ENCODE results near the gene GIPC2.

The GIPC2 gene

GRCh38 chr1:78132948-78133322 is 87.2 kb downstream of the GIPC2 start:
- H3K4me1 ChIP-seq (ENCODE audit: control insufficient read depth, insufficient read depth, low read length) = no peaks in the 10 kb centered on the region
- no peaks in the 10 kb centered on the region for H3K9me3 ChIP-seq (ENCODE audit: control insufficient read depth, insufficient read depth, low read length)
- no peak overlapping the region for H3K4me3 ChIP-seq (ENCODE audit: low read depth, low read length)
- H3K27me3 ChIP-seq (ENCODE audit: control insufficient read depth, insufficient read depth, low read length) = no peaks in the 10 kb centered on the region
- H3K9ac ChIP-seq (ENCODE audit: low read depth, low read length) = no peak overlapping the region
- H3K36me3 ChIP-seq (ENCODE audit: control insufficient read depth, insufficient read depth, low read length) = no peaks in the 10 kb centered on the region

DNA sequence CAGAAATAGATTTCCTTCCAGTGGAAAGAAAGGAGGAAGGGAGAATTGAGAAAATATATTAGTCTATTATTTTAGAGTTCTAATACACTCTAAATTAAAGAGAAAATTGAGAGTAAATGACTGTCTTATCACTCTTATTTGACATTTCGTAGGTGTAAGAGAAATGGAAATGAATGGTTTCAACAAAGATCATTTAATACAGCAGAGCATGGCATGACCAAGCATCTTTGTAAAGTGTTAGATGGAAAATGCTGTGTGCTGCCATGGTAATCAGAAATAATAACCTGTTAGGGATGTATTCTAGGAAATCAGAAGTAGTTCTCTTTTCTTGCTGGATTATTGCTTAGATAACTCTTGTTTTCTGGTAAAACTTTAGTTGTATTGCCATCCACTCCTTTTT is 90.9 kb downstream of the GIPC2 start:
- no peak overlapping the region for H3K9ac ChIP-seq (ENCODE audit: low read depth, low read length)
- no peaks in the 10 kb centered on the region for H3K9me3 ChIP-seq (ENCODE audit: control insufficient read depth, insufficient read depth, low read length)
- no peaks in the 10 kb centered on the region for H3K36me3 ChIP-seq (ENCODE audit: control insufficient read depth, insufficient read depth, low read length)
- no peaks in the 10 kb centered on the region for H3K27me3 ChIP-seq (ENCODE audit: control insufficient read depth, insufficient read depth, low read length)
- no peaks in the 10 kb centered on the region for H3K4me1 ChIP-seq (ENCODE audit: control insufficient read depth, insufficient read depth, low read length)
- no peak overlapping the region for H3K4me3 ChIP-seq (ENCODE audit: low read depth, low read length)

GRCh38 chr1:78141531-78142231 is 95.9 kb downstream of the GIPC2 start:
- Histone ChIP-seq H3K36me3 (ENCODE audit: control insufficient read depth, insufficient read depth, low read length) (no peaks in the 10 kb centered on the region), H3K9ac (ENCODE audit: low read depth, low read length) (no peak overlapping the region), H3K9me3 (ENCODE audit: control insufficient read depth, insufficient read depth, low read length) (no peaks in the 10 kb centered on the region), H3K4me3 (ENCODE audit: low read depth, low read length) (no peak overlapping the region), H3K4me1 (ENCODE audit: control insufficient read depth, insufficient read depth, low read length) (no peaks in the 10 kb centered on the region), H3K27me3 (ENCODE audit: control insufficient read depth, insufficient read depth, low read length) (no peaks in the 10 kb centered on the region)

DNA sequence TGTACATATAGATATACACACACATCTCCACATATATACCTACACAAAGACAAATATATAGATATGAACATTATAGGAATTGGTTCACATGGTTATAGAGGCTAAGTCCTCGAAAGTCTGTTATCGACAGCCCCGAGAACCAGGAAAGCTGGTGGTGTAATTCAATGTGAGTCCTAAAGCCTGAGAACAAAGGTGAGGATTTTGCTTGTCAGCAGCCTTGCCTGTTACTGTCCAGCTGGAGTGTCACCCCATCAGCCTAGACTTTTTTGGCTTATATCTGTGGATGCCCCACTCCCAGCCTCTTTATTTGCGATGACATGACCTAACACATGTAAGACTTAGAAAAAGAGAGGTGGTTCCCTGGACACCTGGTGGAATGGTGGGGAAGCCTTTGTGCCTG is 97.0 kb downstream of the GIPC2 start:
- Histone ChIP-seq H3K9me3 (ENCODE audit: control insufficient read depth, insufficient read depth, low read length) (no peaks in the 10 kb centered on the region), H3K36me3 (ENCODE audit: control insufficient read depth, insufficient read depth, low read length) (no peaks in the 10 kb centered on the region), H3K4me1 (ENCODE audit: control insufficient read depth, insufficient read depth, low read length) (no peaks in the 10 kb centered on the region), H3K4me3 (ENCODE audit: low read depth, low read length) (no peak overlapping the region), H3K27me3 (ENCODE audit: control insufficient read depth, insufficient read depth, low read length) (no peaks in the 10 kb centered on the region), H3K9ac (ENCODE audit: low read depth, low read length) (no peak overlapping the region)

DNA sequence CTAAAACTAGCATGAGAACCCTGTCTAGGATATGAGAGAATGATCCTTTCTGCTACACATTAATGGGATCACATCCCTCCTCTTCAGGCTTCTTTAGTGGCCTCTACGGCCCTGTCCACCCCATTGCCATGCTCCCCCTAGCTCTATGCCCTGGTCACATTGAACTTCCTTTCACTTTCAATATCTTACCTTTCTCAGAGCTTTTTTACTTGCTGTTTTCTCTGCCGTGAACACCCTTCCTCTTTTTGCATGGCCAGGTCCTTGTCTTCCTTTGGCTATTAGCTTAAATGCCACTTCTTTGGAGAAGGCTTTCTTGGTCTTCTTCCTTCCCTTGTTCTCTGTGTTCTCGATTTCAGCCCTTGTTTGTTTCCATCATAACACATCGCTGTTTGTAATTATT is 97.4 kb downstream of the GIPC2 start:
- no peaks in the 10 kb centered on the region for H3K36me3 ChIP-seq (ENCODE audit: control insufficient read depth, insufficient read depth, low read length)
- no peak overlapping the region for H3K9ac ChIP-seq (ENCODE audit: low read depth, low read length)
- no peaks in the 10 kb centered on the region for H3K4me1 ChIP-seq (ENCODE audit: control insufficient read depth, insufficient read depth, low read length)
- H3K27me3 ChIP-seq (ENCODE audit: control insufficient read depth, insufficient read depth, low read length) = no peaks in the 10 kb centered on the region
- no peak overlapping the region for H3K4me3 ChIP-seq (ENCODE audit: low read depth, low read length)
- H3K9me3 ChIP-seq (ENCODE audit: control insufficient read depth, insufficient read depth, low read length) = no peaks in the 10 kb centered on the region

GRCh38 chr1:78143673-78144072 is 97.9 kb downstream of the GIPC2 start:
- H3K9me3 ChIP-seq (ENCODE audit: control insufficient read depth, insufficient read depth, low read length) = no peaks in the 10 kb centered on the region
- no peaks in the 10 kb centered on the region for H3K36me3 ChIP-seq (ENCODE audit: control insufficient read depth, insufficient read depth, low read length)
- H3K27me3 ChIP-seq (ENCODE audit: control insufficient read depth, insufficient read depth, low read length) = no peaks in the 10 kb centered on the region
- H3K9ac ChIP-seq (ENCODE audit: low read depth, low read length) = no peak overlapping the region
- H3K4me3 ChIP-seq (ENCODE audit: low read depth, low read length) = no peak overlapping the region
- H3K4me1 ChIP-seq (ENCODE audit: control insufficient read depth, insufficient read depth, low read length) = no peaks in the 10 kb centered on the region

DNA sequence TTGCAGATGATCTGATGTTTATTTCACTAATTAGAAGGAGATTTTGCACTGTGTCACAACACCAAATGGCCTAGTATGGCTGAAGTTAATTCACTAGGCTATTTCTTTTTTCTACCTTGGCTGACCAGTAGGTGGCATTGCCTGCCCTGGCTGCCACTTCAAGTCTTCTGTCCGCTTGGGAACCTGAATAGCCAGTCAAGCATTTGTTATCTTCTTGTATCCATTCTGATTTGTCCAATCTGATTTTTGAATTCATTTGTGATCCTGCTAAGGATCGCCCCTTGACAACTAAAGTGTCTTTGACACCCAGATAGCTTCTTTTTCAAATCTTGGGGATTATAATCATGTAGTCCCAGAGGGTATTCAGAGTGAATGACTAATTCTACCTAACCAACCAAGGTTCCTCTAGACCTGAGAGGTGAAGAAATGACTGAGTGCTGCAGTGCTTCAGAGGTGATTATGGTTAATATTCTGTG is 99.4 kb downstream of the GIPC2 start:
- Histone ChIP-seq H3K4me1 (ENCODE audit: control insufficient read depth, insufficient read depth, low read length) (no peaks in the 10 kb centered on the region), H3K27me3 (ENCODE audit: control insufficient read depth, insufficient read depth, low read length) (no peaks in the 10 kb centered on the region), H3K36me3 (ENCODE audit: control insufficient read depth, insufficient read depth, low read length) (no peaks in the 10 kb centered on the region), H3K9me3 (ENCODE audit: control insufficient read depth, insufficient read depth, low read length) (no peaks in the 10 kb centered on the region), H3K9ac (ENCODE audit: low read depth, low read length) (no peak overlapping the region), H3K4me3 (ENCODE audit: low read depth, low read length) (no peak overlapping the region)

- no peak overlapping the region for H3K4me3 ChIP-seq (ENCODE audit: low read depth, low read length)
- no peaks in the 10 kb centered on the region for H3K36me3 ChIP-seq (ENCODE audit: control insufficient read depth, insufficient read depth, low read length)
- no peaks in the 10 kb centered on the region for H3K4me1 ChIP-seq (ENCODE audit: control insufficient read depth, insufficient read depth, low read length)
- H3K27me3 ChIP-seq (ENCODE audit: control insufficient read depth, insufficient read depth, low read length) = no peaks in the 10 kb centered on the region
- H3K9me3 ChIP-seq (ENCODE audit: control insufficient read depth, insufficient read depth, low read length) = no peaks in the 10 kb centered on the region
- no peak overlapping the region for H3K9ac ChIP-seq (ENCODE audit: low read depth, low read length)
Measured at GRCh38 chr1:78146205-78146771, 100.5 kb downstream of the GIPC2 start.

GRCh38 chr1:78147031-78147430 is 101.3 kb downstream of the GIPC2 start:
- Histone ChIP-seq H3K4me3 (ENCODE audit: low read depth, low read length) (no peak overlapping the region), H3K4me1 (ENCODE audit: control insufficient read depth, insufficient read depth, low read length) (no peaks in the 10 kb centered on the region), H3K9me3 (ENCODE audit: control insufficient read depth, insufficient read depth, low read length) (no peaks in the 10 kb centered on the region)

DNA sequence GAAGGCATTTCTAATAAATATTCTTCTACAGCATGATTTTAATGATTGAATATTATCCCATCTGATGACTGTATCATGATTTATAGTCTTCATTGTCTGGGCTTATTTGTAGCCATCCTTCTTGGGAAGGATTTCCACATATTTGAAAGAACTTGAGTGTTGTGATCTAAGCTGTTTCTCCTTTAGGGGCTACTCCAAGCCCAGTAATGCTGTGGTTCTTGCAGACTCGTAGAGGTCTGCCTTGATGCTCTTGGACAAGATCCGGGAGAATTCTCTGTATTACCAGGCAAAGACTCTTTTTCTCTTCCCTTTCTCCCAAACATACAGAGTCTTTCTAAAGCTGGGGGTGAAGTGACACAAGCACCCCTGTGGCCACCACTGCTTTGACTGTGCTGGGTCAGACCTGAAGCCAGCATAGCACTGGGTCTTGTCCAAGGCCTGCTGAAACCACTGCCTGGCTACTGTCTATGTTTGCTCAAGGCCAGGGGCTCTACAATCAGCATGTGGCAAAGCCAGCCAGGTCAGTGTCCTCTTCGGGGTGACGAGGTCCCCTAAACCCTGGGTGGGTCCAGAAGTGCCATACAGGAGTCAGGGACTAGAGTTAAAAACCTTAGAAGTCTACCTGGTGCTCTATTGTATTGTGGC is 107.4 kb downstream of the GIPC2 start:
- H3K4me1 ChIP-seq (ENCODE audit: control insufficient read depth, insufficient read depth, low read length) = peaks cover 8% of the 10 kb centered on the region
- no peaks in the 10 kb centered on the region for H3K9me3 ChIP-seq (ENCODE audit: control insufficient read depth, insufficient read depth, low read length)
- no peak overlapping the region for H3K4me3 ChIP-seq (ENCODE audit: low read depth, low read length)
- H3K36me3 ChIP-seq (ENCODE audit: control insufficient read depth, insufficient read depth, low read length) = no peaks in the 10 kb centered on the region
- H3K9ac ChIP-seq (ENCODE audit: low read depth, low read length) = no peak overlapping the region
- no peaks in the 10 kb centered on the region for H3K27me3 ChIP-seq (ENCODE audit: control insufficient read depth, insufficient read depth, low read length)

More at GRCh38 chr1:78147031-78147430, 101.3 kb downstream of the GIPC2 start:
- Histone ChIP-seq H3K36me3 (ENCODE audit: control insufficient read depth, insufficient read depth, low read length) (no peaks in the 10 kb centered on the region), H3K9ac (ENCODE audit: low read depth, low read length) (no peak overlapping the region), H3K27me3 (ENCODE audit: control insufficient read depth, insufficient read depth, low read length) (no peaks in the 10 kb centered on the region)

DNA sequence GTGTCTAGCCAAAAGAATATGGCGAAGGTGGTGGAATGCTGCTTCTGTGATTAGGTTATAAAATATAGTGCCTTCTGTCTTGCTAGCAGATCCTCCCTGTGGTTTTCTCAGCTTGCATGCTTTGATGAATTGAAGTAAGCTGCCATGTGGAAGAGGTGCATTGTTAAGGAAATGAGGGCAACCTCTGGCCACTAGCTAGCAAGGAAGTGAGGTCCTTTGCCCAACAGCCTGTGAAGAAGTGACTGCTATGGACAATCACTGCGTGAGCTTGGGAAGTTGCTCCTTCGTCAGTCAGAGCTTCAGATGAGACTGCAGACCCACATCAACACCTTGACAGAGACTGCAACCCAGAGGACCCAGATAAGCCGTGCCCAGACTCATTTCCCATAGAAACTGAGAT is 109.4 kb downstream of the GIPC2 start:
- Histone ChIP-seq H3K27me3 (ENCODE audit: control insufficient read depth, insufficient read depth, low read length) (no peaks in the 10 kb centered on the region), H3K9ac (ENCODE audit: low read depth, low read length) (no peak overlapping the region), H3K9me3 (ENCODE audit: control insufficient read depth, insufficient read depth, low read length) (no peaks in the 10 kb centered on the region), H3K4me3 (ENCODE audit: low read depth, low read length) (no peak overlapping the region), H3K36me3 (ENCODE audit: control insufficient read depth, insufficient read depth, low read length) (no peaks in the 10 kb centered on the region), H3K4me1 (ENCODE audit: control insufficient read depth, insufficient read depth, low read length) (peaks cover 8% of the 10 kb centered on the region)
